HUES48 (cell line): ENCODE data around the gene TSPAN33.

Experiments
- H3K27ac ChIP-seq: one replicate; pipeline ENCODE4 v1.7.0; 2013; ENCODE audit warnings: low read depth, low read length, inconsistent platforms
- H3K27me3 ChIP-seq: 2 replicates; pipeline ENCODE4 v1.6.1; 2013; ENCODE audit warnings: mild to moderate bottlenecking, low read length; ENCODE audit not compliant: control insufficient read depth, insufficient read depth
- H3K36me3 ChIP-seq: 2 replicates; pipeline ENCODE4 v1.6.1; 2013; ENCODE audit warnings: low read length; ENCODE audit not compliant: control insufficient read depth, insufficient read depth
- H3K4me1 ChIP-seq: 2 replicates; pipeline ENCODE4 v1.6.1; 2013; ENCODE audit warnings: mild to moderate bottlenecking, low read length; ENCODE audit not compliant: control insufficient read depth, insufficient read depth
- H3K4me3 ChIP-seq: 2 replicates; pipeline ENCODE4 v1.5.1; 2013; ENCODE audit warnings: mild to moderate bottlenecking, low read depth, low read length
- H3K9ac ChIP-seq: 2 replicates; pipeline ENCODE4 v1.6.1; 2013; ENCODE audit warnings: mild to moderate bottlenecking, low read depth, low read length, moderate library complexity
- H3K9me3 ChIP-seq: 2 replicates; pipeline ENCODE4 v1.6.1; 2013; ENCODE audit warnings: low read length; ENCODE audit not compliant: control insufficient read depth, insufficient read depth

Gene TSPAN33, protein sequence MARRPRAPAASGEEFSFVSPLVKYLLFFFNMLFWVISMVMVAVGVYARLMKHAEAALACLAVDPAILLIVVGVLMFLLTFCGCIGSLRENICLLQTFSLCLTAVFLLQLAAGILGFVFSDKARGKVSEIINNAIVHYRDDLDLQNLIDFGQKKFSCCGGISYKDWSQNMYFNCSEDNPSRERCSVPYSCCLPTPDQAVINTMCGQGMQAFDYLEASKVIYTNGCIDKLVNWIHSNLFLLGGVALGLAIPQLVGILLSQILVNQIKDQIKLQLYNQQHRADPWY

DNA sequence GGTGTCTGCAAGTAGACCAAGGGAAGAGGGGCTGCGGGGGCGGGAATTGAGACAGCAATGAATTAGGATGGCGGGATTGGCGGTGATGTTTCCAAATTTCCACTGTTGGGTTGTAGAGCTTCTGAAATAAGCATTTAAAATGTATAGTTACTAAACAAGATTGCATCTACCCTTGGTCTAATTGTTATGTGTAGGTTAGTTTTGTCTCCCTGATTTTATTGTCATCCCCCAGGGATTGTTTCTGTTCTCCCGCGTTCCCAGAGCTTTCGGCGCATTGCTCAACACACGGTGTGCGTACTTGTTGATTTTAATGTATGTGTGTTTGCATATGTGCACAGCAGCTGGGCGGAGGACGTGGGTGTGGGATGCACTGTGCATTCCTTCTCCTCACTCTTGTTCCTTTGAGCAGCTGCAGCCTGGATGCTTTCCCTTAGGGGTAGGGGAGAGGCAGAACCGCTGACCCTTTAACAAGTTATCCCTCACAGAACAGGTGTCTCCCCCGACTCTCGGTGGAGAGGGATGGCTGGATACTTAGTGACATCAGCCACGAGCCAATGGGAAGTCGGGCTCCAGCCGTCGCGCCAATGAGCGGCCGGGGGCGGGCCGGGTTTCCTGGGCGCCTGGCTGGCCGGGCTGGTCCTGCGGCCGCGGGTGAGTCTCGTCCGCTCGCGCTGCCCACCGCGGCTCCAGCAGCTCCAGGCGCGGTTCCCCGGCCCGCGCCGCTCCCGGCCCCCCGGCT is at the start of gene TSPAN33:
Gene TSPAN33 (plus strand): TSS at position 613 of the 739 bp plus-strand sequence. CDS start 274 bp downstream, outside the sequence.
- Histone ChIP-seq H3K36me3 (no peaks in the 10 kb centered on the region), H3K9ac (no peak within 1 kb of the TSS), H3K4me1 (peaks cover 7% of the 10 kb centered on the region; the same call in 1 of the 2 replicates), H3K9me3 (no peaks in the 10 kb centered on the region), H3K27ac (no peak within 1 kb of the TSS), H3K4me3 (peak within 1 kb of the TSS; percentile 67), H3K27me3 (peaks cover 29% of the 10 kb centered on the region)

DNA sequence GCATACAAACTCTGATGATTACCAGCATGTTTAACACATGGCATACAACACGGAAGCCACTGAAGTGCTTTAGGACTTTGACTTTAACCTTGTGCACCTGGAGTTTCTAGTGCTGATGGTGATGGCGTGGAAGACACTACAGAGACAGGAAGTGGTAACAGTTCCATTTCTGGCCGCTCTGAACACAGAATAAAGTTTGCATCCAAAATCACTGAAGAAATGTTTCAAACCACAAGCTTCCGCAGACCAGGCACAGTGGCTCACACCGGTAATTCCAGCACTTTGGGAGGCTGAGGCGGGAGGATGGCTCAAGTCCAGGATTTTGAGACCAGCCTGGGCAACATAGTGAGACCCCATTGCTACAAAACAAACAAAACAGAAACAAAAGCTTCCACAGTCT is 49.2 kb upstream of the TSPAN33 start:
- Histone ChIP-seq H3K4me3 (no peak overlapping the region), H3K9me3 (no peaks in the 10 kb centered on the region), H3K36me3 (no peaks in the 10 kb centered on the region), H3K9ac (no peak overlapping the region), H3K27ac (no peak overlapping the region), H3K27me3 (no peaks in the 10 kb centered on the region), H3K4me1 (no peaks in the 10 kb centered on the region)

DNA sequence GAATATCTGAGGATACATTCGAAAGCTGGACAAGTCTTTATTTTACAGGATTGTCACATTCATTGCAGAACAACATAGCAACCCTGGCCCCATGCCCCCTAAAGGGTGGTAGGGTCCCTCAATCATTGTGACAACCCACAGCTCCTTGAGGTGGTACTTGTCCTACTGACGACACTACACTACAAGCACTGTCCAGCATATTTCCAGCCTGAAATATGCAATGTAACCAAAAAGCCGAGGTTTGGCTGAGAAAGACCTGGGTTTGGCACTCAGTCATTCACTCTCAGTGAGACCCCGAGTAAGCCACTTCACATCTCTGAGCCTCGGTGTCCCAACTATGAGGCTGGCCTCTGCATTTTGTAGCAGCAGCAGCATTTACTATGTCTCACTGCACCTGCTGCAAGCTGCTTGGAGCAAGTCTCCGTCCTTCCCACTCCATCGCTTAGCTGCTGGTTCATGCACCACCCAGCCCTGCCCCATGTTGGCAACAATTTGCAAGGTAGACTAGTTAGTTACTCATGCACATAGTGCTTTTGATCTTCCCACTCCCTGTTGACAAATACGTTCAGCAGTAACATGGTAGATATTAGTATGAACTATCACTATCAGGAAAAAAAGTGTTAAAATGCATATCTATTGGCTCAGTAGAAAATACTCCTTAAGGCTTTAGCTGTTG is 46.0 kb upstream of the TSPAN33 start:
- no peak overlapping the region for H3K4me3 ChIP-seq

DNA sequence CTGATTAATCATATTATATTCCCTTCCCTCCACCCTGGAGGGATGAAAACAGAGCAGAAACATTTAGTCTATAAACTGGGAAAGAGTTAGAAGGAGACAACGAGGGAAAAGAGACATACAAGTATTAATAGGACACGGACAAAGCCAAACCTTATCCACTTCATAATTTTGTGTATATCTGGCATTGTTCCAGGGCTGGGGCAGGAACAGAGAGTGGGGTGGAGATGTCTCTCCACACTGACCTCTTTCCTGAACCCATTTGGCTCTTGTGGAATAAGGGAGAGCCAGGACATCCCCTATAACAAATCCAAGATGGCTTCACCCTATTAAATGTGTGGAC is 43.7 kb upstream of the TSPAN33 start:
- Histone ChIP-seq H3K9ac (no peak overlapping the region), H3K4me3 (no peak overlapping the region), H3K4me1 (no peaks in the 10 kb centered on the region), H3K9me3 (no peaks in the 10 kb centered on the region), H3K36me3 (no peaks in the 10 kb centered on the region), H3K27me3 (no peaks in the 10 kb centered on the region), H3K27ac (no peak overlapping the region)

More for the DNA sequence above, 46.0 kb upstream of the TSPAN33 start:
- Histone ChIP-seq H3K27me3 (no peaks in the 10 kb centered on the region), H3K9me3 (no peaks in the 10 kb centered on the region), H3K36me3 (no peaks in the 10 kb centered on the region), H3K27ac (no peak overlapping the region), H3K4me1 (no peaks in the 10 kb centered on the region), H3K9ac (no peak overlapping the region)

DNA sequence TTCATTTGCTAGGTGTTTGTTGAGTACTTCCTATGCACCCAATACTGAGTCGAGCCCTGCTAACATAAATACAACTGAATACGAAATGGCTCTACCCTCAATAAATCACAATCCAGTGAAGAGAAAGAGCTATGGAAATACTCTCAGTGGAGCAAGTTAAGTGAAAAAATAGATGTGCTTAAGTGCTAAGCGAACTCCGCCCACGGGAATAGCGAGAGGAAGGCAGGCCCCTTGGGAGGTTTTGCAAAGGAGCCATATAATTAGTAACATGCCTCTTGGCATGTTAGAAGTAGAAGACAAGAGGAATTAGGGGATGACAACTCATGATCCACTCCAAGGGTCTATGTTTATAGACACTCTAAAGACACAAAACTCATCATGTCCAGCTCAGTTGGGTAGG is 42.8 kb upstream of the TSPAN33 start:
- Histone ChIP-seq H3K36me3 (no peaks in the 10 kb centered on the region), H3K27me3 (no peaks in the 10 kb centered on the region), H3K9me3 (no peaks in the 10 kb centered on the region), H3K4me3 (no peak overlapping the region), H3K4me1 (no peaks in the 10 kb centered on the region), H3K27ac (no peak overlapping the region), H3K9ac (no peak overlapping the region)

DNA sequence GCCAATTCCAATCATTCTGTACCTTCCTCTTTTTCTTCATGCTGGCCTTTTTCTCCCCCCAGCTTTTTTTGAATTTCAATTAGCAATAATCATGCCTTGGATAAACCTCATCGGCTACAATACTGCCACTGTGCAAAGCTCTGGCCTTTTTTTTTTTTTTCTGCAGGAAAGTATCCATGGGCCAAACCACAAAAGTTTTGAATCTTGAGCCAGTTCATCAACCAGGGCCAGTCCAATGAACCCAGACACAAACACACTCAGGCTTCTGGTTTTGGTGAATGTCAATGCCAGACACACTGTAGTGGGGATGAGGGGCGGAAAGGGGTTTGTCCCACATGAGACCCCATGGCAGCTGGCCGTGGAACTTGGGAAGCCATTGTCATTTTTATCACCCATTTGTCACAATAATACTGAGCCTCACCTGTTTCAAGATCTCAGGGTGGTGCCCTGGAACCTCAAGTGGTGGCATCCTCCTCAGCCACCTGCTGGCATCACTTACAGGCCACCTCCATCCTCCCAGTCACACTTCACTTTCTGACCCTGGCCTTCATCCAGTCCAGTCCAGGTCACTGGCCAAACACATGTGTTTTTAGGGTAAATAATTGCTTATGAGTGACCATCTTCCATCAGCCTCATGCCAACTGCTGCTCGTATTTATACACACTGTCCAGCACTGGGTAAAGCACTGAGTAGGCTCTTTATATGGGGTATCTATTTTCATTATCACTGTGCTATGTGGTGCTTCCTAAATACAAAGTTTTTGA is 40.8 kb upstream of the TSPAN33 start:
- Histone ChIP-seq H3K9ac (no peak overlapping the region), H3K27ac (no peak overlapping the region), H3K9me3 (no peaks in the 10 kb centered on the region), H3K27me3 (no peaks in the 10 kb centered on the region), H3K4me3 (no peak overlapping the region), H3K36me3 (no peaks in the 10 kb centered on the region), H3K4me1 (no peaks in the 10 kb centered on the region)

DNA sequence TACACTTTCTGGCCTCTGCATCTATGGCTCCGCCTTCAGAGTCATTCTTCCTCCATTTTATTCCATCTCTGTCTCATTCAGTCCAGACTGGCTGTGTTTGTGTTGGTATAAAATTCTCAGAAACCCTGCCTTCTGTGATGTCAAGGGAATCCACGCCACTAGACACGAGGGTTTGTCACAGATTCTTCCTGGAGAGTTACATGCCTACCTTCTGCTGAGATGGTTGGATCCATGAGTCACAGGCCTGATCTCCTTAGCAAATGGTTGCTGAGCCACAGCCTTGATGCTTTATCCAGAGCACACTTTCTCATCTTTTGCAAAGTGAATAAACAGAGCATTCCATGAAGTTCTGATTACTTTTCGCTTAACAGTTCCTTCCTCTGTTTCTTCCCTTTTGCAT is 35.9 kb upstream of the TSPAN33 start:
- H3K27ac ChIP-seq, result no peak overlapping the region
- no peaks in the 10 kb centered on the region for H3K36me3 ChIP-seq
- H3K9me3 ChIP-seq, result no peaks in the 10 kb centered on the region
- H3K27me3 ChIP-seq, result no peaks in the 10 kb centered on the region
- peaks cover 10% of the 10 kb centered on the region; the same call in 1 of the 2 replicates for H3K4me1 ChIP-seq
- H3K4me3 ChIP-seq, result no peak overlapping the region
- no peak overlapping the region for H3K9ac ChIP-seq

DNA sequence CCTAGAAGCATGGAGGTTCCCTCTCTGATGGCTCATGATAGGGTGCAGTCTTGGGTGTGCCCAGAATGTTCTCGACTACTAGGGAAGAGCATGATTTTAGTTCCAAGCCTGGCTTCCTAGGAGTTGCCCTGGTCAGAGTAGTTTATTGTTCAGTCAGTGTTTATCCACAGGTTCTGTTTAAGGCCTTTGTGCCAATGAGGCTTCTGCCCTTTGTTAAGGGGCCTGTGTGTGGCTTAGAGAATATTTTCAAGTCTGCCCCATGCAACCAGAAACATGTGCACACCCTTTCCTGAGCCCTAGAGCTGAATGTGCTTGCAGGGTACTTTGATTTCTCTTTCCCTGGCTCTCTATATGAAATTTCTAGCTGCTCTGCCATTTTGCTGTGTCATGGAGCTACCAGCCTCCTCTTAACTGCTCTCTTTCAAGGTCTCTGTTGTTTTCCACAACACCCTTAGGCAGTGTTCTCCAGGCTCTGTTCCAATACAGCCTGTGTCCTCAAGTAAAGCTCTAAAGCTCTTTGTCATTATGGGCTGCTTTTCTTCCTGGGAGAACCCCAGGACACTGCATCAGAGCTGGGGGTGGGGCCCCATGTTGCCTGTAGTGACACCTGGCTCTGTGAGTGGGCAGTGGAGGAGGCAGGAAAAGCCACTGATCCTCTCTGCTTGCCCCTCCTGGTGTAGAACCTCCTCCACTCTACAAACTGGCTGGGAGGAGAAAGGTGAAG is 34.1 kb upstream of the TSPAN33 start:
- Histone ChIP-seq H3K9ac (no peak overlapping the region), H3K4me1 (peaks cover 10% of the 10 kb centered on the region; the same call in 1 of the 2 replicates), H3K4me3 (no peak overlapping the region), H3K36me3 (no peaks in the 10 kb centered on the region), H3K27ac (peak overlapping the region; percentile 56), H3K9me3 (no peaks in the 10 kb centered on the region), H3K27me3 (no peaks in the 10 kb centered on the region)

DNA sequence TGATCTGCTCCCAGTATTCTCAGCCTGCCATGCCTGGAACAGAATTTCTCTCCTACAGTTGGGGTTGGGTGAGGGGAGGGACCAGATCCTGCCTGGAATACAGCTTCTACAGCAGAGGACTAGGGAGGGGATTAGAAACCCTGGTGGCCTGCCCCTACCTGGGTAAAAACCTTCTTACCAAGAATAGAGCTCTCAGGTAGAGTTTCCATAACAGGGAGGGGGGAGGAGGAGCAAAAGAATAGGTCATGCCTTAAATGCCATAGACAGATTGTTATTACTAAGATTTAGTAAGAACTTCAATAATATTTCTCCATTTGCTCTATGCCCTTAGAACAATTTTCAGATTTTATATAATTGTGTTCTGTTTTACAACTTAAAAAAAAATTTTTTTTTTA is 33.5 kb upstream of the TSPAN33 start:
- Histone ChIP-seq H3K9ac (no peak overlapping the region), H3K4me3 (no peak overlapping the region), H3K27ac (peak overlapping the region; percentile 56), H3K9me3 (no peaks in the 10 kb centered on the region), H3K27me3 (no peaks in the 10 kb centered on the region), H3K4me1 (peaks cover 10% of the 10 kb centered on the region; the same call in 1 of the 2 replicates), H3K36me3 (no peaks in the 10 kb centered on the region)

DNA sequence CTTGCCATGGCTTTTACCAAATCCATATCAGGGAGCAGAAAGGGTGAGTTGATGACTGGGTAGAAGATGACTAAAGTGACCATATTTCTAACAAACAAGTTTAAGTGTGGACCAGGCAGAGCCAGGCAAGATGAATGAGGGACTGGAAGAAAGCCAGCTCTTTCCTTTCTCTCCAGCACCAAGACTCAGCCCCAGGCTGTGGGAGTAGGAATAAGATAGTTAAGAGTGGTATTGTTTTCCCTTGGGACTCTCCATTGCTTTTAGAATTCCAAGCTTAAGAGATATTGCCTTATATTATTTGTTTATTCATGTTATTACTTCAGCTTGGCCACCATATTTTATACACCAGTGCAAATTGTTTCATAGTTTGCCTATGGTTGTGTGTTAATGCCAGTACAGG is 28.8 kb upstream of the TSPAN33 start:
- no peaks in the 10 kb centered on the region for H3K27me3 ChIP-seq
- H3K27ac ChIP-seq, result no peak overlapping the region
- peaks cover 4% of the 10 kb centered on the region; the same call in 1 of the 2 replicates for H3K4me1 ChIP-seq
- H3K36me3 ChIP-seq, result no peaks in the 10 kb centered on the region
- H3K9ac ChIP-seq, result no peak overlapping the region
- H3K4me3 ChIP-seq, result no peak overlapping the region
- H3K9me3 ChIP-seq, result peaks cover 11% of the 10 kb centered on the region
